GM21515 (cell line): ENCODE measurements around the gene SRCIN1.
"Not testable (repeated sequence)": the region's sequence is repeated elsewhere in the genome, so short reads cannot be mapped to it uniquely, and the experiment has no call there.

Source experiments
- ATAC-seq: cut with Tn5 transposase; IDR thresholded peaks from one replicate; pipeline ENCODE4 v1.9.1; 2021; ENCODE audit not compliant: unreplicated experiment

The SRCIN1 gene

GRCh38 chr17:38545531-38546225, 60.1 kb downstream of the SRCIN1 start:
- ATAC-seq: no peak

DNA sequence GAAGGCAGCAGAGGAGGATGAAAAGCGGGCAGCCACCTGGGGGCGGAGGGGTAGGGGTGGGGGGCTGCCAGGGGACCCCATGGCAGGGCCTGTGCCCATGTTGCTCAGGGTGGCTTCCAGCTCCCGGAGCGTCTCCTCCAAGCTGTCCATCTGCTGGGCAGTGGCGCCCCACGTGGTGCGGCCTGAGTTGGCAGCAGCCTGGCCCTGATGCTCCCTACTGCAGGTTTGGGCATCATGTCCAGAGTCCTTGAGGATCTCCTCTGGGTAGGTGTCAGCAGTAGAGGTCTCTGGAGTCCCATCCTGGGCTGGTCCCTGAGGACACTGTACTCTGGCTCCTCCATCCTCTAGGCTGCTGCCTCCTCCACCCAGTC, 60.9 kb downstream of the SRCIN1 start:
- ATAC-seq: no peak

DNA sequence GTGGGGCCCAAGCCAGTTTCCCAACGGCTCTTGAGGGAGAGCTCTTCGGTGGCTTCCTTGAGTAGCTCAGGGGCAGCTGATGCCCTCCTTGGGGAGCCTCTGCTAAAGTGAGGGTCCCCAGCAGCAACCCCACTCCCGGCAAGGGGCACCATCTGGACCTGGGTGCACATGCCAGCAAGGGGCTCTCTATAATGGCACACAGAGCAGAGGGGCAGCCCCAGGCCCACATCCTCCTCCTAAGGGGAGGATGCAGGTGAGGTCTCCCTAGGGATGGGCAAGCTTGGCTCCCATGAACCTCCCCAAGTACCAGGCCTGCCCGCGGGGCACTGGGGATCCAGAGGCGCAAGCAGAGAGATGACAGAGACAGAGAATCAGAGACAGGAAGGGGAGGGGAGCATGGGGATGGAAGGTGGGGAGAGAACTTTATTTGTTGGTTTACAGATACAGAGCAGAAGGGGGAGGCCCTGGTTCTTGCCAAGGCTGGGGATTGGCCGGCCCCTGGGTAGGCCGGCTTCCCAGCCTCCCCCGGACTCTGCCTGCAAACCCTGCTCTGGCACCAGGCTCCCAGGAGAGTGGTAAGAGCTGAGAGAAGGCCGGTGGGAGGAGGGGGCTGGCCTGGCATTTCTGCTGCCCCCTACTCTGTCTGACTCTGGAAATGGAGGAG, 61.4 kb downstream of the SRCIN1 start:
- no peak for ATAC-seq

- no peak for ATAC-seq
Measured at GRCh38 chr17:38543403-38544174, 62.2 kb downstream of the SRCIN1 start.

GRCh38 chr17:38542286-38542685, 63.5 kb downstream of the SRCIN1 start:
- ATAC-seq: no peak

GRCh38 chr17:38541281-38541680, 64.5 kb downstream of the SRCIN1 start:
- ATAC-seq: no peak

DNA sequence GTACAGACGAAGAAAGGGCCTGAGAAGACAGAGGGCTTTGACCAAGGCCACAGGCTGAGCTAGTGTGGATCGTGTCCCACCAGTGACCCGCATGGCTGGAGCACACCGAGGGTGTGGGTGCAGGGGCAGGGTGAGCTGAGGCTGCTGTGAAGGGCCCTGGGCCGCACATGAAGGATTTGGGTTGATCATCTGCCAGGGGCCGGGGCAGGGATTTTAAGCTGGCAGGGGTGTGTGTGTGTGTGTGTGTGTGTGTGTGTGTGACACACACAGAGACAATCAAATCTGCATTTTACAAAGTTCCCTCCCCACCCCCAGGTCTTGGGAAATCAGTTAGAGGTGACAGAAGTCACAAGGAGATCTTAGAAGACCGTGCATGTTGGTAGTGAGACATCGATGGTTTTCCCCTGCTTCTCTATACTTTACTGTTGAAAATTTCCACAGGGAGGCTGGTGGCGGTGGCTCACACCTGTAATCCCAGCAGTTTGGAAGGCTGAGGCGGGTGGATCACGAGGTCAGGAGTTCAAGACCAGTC, 65.2 kb downstream of the SRCIN1 start:
- no peak for ATAC-seq

- ATAC-seq: no peak
Measured at GRCh38 chr17:38539386-38539785, 66.4 kb downstream of the SRCIN1 start.

DNA sequence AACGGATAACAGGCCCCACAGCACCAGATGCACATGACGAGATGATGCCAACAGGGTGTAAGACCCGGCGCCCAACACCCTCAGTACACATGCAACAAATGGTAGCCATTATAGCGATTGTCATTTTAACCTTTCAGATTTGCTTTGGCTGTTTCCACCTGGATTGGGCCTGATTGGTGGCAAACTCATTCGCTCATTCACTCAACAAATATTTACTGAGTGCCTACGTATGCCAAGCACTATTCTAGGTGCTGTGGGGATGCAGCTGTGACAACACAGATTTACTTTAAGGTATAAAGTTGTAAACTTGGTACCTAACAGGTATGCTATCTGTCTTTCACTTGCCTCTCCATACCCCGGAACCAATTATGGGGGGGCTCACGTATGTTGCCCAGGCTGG, 66.8 kb downstream of the SRCIN1 start:
- no peak for ATAC-seq

GRCh38 chr17:38536661-38537060, 69.1 kb downstream of the SRCIN1 start:
- ATAC-seq: no peak

DNA sequence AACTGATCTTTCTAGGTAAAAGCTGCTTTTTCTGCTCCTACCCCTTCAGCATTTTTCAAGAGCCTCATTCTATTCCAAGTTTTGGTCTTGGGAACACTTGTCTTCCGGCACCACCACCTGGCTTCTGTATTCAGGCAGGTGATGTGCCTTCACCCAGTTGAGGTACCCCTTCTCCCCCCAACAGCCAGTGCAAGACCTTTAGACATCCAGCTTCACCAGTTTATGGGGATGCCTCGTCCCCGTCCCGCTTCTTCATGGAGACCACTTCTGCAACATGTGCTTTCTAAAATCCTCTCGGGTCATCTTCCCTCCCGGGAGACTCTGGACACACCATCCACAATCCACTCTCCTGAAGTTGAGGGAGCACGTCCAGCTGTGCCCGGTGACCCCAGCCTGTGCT, 69.9 kb downstream of the SRCIN1 start:
- ATAC-seq: no peak

DNA sequence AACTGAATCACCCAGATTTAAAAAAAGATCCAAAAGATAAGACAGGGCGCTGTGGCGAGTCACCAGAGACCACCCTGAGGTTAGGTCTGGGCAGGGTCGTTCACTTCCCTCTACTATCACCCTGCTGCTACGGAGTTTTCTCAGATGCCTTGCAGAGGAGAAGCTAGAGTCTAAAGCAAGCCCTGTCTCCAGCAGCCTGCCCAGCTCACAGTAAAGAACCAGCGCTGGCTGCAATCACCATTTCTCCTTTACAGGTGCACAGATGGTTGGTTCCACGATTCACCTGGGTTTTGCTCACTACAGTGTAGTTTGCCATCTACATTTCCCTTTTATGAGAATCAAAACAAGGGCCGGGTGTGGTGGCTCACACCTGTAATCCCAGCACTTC, 71.3 kb downstream of the SRCIN1 start:
- ATAC-seq: no peak

GRCh38 chr17:38533866-38534497, 71.8 kb downstream of the SRCIN1 start:
- ATAC-seq: no peak

DNA sequence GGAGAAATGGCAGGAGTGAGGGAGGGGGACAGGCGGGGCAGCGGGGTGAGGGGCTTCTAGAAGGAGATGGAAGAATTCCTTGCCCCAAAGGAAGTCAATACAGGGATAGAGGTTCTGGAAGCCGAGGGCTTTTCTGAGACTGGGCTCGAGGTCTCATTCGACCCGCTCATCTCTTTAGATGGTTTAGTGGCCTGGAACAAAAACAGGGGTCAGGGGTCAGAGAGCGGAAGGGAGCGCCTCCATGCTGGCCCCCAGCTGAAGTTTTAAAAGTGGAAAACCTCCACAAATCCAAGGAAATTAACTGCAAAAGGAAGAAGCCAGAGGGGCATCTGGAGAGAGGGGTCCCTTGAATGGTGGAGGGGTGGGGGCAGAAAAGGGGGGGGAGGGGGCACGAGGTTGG, 72.5 kb downstream of the SRCIN1 start:
- no peak for ATAC-seq

- ATAC-seq: no peak
Measured at GRCh38 chr17:38532451-38532850, 73.3 kb downstream of the SRCIN1 start.

DNA sequence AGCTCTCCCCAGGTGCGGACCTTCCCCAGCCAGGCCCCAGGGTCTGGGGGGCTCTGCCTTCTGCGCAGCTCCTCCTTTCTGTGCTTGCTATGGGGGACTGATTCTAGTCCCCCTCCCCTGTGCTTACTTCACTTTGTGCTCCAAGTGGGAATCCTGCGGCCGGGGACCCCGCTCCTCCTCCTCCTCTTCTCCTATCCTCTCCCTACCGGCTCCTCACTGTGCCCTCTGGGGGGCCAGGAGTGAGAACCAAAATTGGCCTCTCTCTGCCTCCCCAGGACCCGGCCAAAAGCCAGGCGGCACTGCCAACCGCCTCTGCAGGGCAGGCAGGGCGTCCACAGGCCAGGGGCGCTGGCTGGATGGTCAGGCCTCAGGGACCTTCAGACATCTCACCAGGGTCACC, 74.0 kb downstream of the SRCIN1 start:
- ATAC-seq: not testable (repeated sequence)

DNA sequence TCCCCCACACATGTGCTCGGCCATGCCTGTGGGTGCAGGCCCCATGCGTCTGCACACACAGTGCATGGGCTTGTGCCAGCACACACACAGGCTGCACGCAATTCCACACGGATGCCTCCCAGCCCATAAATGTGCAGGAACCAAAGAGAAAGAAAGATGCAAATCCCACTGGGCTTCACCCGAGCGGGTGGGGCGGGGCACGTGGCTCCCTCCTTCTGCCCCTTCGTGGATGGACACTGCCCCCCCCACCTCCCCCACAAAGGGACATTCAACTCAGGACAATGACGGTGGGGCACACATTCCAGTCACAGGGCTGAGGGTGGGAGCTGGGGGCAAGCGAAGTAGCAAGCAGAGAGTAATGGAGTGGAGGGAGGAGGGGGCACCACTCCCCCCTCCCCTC, 74.9 kb downstream of the SRCIN1 start:
- not testable (repeated sequence) for ATAC-seq

- ATAC-seq: not testable (repeated sequence)
Measured at GRCh38 chr17:38528141-38528540, 77.6 kb downstream of the SRCIN1 start.

DNA sequence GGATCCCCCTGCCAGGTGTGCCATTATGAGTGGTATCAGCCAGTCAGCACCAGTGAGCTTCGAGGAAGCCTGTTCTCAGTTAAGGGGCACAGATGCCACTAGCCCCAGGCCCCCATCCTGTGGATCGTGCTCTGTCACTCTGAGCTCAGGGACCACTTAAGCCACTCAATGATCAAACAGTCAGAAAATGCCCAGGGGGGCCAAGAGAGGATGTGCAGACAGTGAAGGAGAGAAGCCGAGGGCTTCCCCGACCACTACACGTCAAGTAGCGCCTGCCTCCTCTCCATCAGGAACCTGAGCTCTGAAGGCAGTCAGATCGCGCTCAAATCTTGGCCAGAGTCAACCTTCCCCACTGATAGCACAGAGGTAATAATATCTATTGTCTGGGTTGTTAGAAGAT, 79.2 kb downstream of the SRCIN1 start:
- ATAC-seq: not testable (repeated sequence)

GRCh38 chr17:38512473-38513058, 93.2 kb downstream of the SRCIN1 start:
- ATAC-seq: no peak
